NCI-H510A (cell line): ENCODE data around the gene TRAM2.
"Not testable (repeated sequence)": the region's sequence is repeated elsewhere in the genome, so short reads cannot be mapped to it uniquely, and the experiment has no call there.

Experiments
- DNase-seq: peaks from one replicate; lab custom pipeline; 2025; lab: John Stamatoyannopoulos, UW

TRAM2 gene

GRCh38 chr6:52493669-52494068 is 83.2 kb downstream of the TRAM2 start:
- no peak for DNase-seq

- DNase-seq: no peak
Observed at GRCh38 chr6:52491203-52492069, 85.4 kb downstream of the TRAM2 start.

- DNase-seq: no peak
Observed at GRCh38 chr6:52489881-52490280, 87.0 kb downstream of the TRAM2 start.

GRCh38 chr6:52483671-52484003 is 93.2 kb downstream of the TRAM2 start:
- no peak for DNase-seq

DNA sequence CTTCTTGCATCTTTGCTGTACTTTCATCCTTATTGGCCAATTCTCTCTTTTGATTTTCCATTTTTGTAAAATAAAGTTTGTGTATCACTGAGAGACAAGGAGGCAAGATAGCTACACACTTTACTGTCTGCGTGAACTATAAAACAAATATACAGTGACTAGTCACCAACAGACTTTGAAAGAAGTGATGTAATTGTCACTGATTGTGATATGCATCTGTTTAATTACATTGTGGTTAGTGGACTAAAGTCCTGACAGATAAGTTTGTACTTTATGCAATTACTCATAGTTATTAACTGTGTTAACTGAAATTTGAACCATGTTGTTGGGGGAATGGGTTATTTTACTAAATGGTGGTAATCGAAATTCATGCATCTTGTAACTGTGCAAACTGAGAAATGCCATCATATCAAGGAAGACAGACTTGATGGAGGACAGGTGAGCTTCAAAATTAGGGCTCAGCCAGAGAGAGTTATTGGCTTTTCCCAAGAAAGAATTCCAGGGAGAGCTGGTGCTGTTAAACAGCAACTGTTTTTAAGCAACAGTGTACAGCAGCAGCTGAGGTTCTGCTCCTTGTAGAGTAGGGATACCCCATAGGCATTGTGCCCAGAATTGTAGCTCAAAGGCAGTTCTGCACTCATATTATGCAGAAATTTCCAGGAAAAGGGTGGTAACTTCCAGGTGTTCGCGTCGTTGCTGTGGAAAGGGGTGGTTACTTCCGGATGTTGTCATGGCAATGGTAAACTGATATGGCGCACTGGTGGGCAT is 93.8 kb downstream of the TRAM2 start:
- DNase-seq: no peak

- no peak for DNase-seq
Observed at GRCh38 chr6:52475307-52475706, 101.6 kb downstream of the TRAM2 start.

DNA sequence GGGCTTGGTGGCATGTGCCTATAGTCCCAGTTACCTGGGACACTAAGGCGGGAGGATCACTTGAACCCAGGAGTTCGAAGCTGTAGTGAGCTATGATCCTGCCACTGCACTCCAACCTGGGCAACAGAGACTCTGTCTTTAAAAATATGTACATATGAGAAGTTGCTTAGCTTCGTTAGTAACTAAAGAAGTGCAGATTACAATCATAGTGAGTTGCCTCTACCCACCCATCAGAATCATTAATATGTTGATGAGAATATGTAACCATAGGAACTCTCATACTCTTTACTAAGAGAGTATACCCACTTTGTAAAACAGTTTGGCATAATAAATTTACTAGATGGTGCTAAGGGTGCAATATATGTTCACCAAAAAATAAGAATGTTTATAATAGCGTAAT is 102.7 kb downstream of the TRAM2 start:
- DNase-seq: no peak

GRCh38 chr6:52461194-52461593 is 115.7 kb downstream of the TRAM2 start:
- not testable (repeated sequence) for DNase-seq

DNA sequence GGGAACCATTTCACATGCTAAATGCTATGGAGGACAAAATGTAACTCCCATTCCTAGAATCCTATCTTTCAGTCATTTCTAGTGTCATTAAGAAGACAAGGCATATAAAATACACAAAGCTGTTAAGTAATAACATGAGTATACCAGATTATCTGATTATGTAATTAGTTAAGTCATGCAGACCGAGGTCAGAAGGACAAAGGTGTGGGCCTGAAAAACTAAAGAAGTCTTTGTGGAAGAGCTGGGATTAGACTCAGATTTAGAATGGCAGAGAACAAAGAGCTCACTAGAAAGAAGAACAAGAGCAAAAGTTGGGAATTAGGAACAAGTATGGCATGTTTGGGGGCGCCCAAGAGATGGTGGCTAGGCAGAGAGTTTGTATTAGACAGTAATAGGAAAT is 119.8 kb downstream of the TRAM2 start:
- DNase-seq: no peak

DNA sequence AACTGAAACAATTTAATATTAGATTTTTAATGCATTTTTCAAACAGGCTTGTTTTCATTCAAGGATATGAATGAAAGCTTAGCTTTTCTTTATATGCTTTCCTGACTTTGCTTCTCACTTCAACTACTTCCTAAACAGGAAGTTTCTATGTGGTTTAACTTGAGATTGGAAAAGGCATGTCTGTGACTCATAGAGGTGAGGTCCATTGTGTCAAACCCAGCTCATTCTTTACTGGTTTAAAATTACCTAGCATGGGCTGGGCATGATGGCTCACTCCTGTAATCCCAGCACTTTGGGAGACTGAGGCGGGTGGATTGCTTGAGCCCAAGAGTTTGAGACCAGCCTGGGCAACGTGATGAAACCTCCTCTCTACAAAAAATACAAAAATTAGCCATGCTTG is 122.3 kb downstream of the TRAM2 start:
- no peak for DNase-seq
